HCT116 (cell line): ENCODE data around the gene PARVG. TPM values are rescaled to one million over a fixed set of nuclear protein-coding genes. Genes with fewer than 3 reads are reported as not detected.

ENCODE experiments used
- ATAC-seq: fragments of 200-7000 bp; cut with Tn5 transposase; 2 replicates; pipeline ENCODE4 v1.9.1; 2020; ENCODE audit warnings: mild to moderate bottlenecking, moderate library complexity
- BruUV-seq: library from RNA; stranded (reverse); fragments of 400-500 nt; replicated peaks from 2 replicates; lab custom pipeline; 2021; lab: Mats Ljungman, UMichigan
- CTCF ChIA-PET: fragments of 300-600 bp; sonication (Branson Sonifier 250); formaldehyde crosslinking; loops from one replicate; lab custom pipeline; 2021; ENCODE audit warnings: antibody characterized with exemption; lab: Charles Lee
- POLR2A ChIA-PET: fragments of 300-600, 350-600 bp; sonication (Branson Sonifier 250); formaldehyde crosslinking; loops from one replicate; lab custom pipeline; 2021; ENCODE audit warnings: antibody characterized with exemption; lab: Charles Lee
- RAD21 ChIA-PET, 2 experiments: fragments of 300-600 bp; sonication (Branson Sonifier 250); formaldehyde crosslinking; loops; one replicate each; lab custom pipeline; 2023; ENCODE audit warnings: low total read pairs in 2 of 2; ENCODE audit not compliant: uncharacterized antibody in 2 of 2, unreplicated experiment in 2 of 2, low non-redundant PET in 1 of 2; lab: Charles Lee
- DNase-seq: peaks from one replicate; pipeline ENCODE4 v3.0.0-alpha.2; 2010; ENCODE audit warnings: low read depth, low spot score
- H2AFZ ChIP-seq: fragments of 200-600 bp; shearing (Covaris generic), sonication (generic); 2 replicates; pipeline ENCODE4 v1.6.1; 2017; ENCODE audit warnings: low read depth, mixed run types, mixed read lengths, antibody characterized with exemption, low read length; ENCODE audit not compliant: poor library complexity, severe bottlenecking
- H3K27ac ChIP-seq: 2 replicates; pipeline ENCODE4 v1.5.1; 2012; ENCODE audit warnings: low read depth, low read length
- H3K27me3 ChIP-seq: fragments of 200-600 bp; sonication (generic); 2 replicates; pipeline ENCODE4 v1.6.1; 2016; ENCODE audit warnings: mixed run types, low read length, mixed read lengths; ENCODE audit not compliant: insufficient read depth
- H3K36me3 ChIP-seq, 2 experiments: fragments of 200-500 bp in 1 of 2; fragments of 200-600 bp in 1 of 2; sonication (Bioruptor generic) in 1 of 2; sonication (generic) in 1 of 2; 2 replicates each; pipeline versions ENCODE4 v1.5.1 to v1.6.1; 2014 to 2016; ENCODE audit warnings: low read length in 2 of 2, inconsistent platforms in 1 of 2, mixed read lengths in 1 of 2, mixed run types in 1 of 2; ENCODE audit not compliant: insufficient read depth in 2 of 2, control insufficient read depth in 1 of 2
- H3K4me1 ChIP-seq, 2 experiments: fragments of 200-600 bp in 1 of 2; sonication (generic) in 1 of 2; 2 replicates each; pipeline versions ENCODE4 v1.5.1 to v1.6.1; 2012 to 2017; ENCODE audit warnings: low read length in 2 of 2, inconsistent platforms in 1 of 2, mild to moderate bottlenecking in 1 of 2, mixed read lengths in 1 of 2, mixed run types in 1 of 2, moderate library complexity in 1 of 2; ENCODE audit not compliant: insufficient read depth in 2 of 2, control insufficient read depth in 1 of 2
- H3K4me2 ChIP-seq: fragments of 200-600 bp; sonication (generic); 2 replicates; pipeline ENCODE4 v1.6.1; 2017; ENCODE audit warnings: mixed run types, low read length, mixed read lengths
- H3K4me3 ChIP-seq, 2 experiments: fragments of 200-600 bp in 1 of 2; sonication (generic) in 1 of 2; replicated peaks in 1 of 2; 2 replicates each; pipeline ENCODE4 v1.5.1; 2011 to 2016; ENCODE audit warnings: low read length in 2 of 2, control low read depth in 1 of 2, low read depth in 1 of 2, mild to moderate bottlenecking in 1 of 2, mixed read lengths in 1 of 2, mixed run types in 1 of 2
- H3K79me2 ChIP-seq: fragments of 200-600 bp; sonication (generic); 2 replicates; pipeline ENCODE4 v1.6.1; 2017; ENCODE audit warnings: mild to moderate bottlenecking, mixed run types, low read length, moderate library complexity, mixed read lengths; ENCODE audit not compliant: insufficient read depth
- H3K9ac ChIP-seq: fragments of 200-600 bp; sonication (generic); 2 replicates; pipeline ENCODE4 v1.6.1; 2016; ENCODE audit warnings: low read length, mixed read lengths
- H3K9me2 ChIP-seq: fragments of 200-600 bp; sonication (generic), shearing (Covaris generic); 2 replicates; pipeline ENCODE4 v1.6.1; 2017; ENCODE audit warnings: mixed run types, mild to moderate bottlenecking, moderate library complexity; ENCODE audit not compliant: insufficient read depth
- H3K9me3 ChIP-seq, 2 experiments: fragments of 200-500 bp in 1 of 2; fragments of 200-600 bp in 1 of 2; sonication (Bioruptor generic) in 1 of 2; sonication (generic) in 1 of 2; 2 replicates each; pipeline ENCODE4 v1.6.1; 2014 to 2017; ENCODE audit warnings: low read length in 2 of 2, mixed read lengths in 2 of 2, inconsistent platforms in 1 of 2, low read depth in 1 of 2, mild to moderate bottlenecking in 1 of 2, mixed run types in 1 of 2, moderate library complexity in 1 of 2; ENCODE audit not compliant: control insufficient read depth in 1 of 2, insufficient read depth in 1 of 2
- H4K20me1 ChIP-seq: fragments of 200-600 bp; sonication (generic), shearing (Covaris generic); 2 replicates; pipeline ENCODE4 v1.6.1; 2017; ENCODE audit warnings: mixed run types, mild to moderate bottlenecking, moderate library complexity; ENCODE audit not compliant: insufficient read depth
- ATF3 ChIP-seq: IDR thresholded peaks from 2 replicates; pipeline ENCODE4 v1.6.1; 2012
- CBX3 ChIP-seq: IDR thresholded peaks from 2 replicates; pipeline ENCODE4 v1.6.1; 2012; ENCODE audit warnings: low read depth
- CTCF ChIP-seq, 3 experiments: fragments of 200-600 bp in 1 of 3; sonication (generic) in 1 of 3; IDR thresholded peaks in 2 of 3; conservative IDR thresholded peaks in 1 of 3; 2 replicates each; pipeline ENCODE4 v1.5.1; 2012 to 2017; ENCODE audit warnings: low read depth in 2 of 3, low read length in 2 of 3, antibody characterized with exemption in 1 of 3, borderline replicate concordance in 1 of 3, control low read depth in 1 of 3, mild to moderate bottlenecking in 1 of 3, mixed read lengths in 1 of 3, mixed run types in 1 of 3, moderate library complexity in 1 of 3; ENCODE audit not compliant: insufficient read depth in 1 of 3
- EGR1 ChIP-seq: IDR thresholded peaks from 2 replicates; pipeline ENCODE4 v1.6.1; 2012; ENCODE audit warnings: low read depth
- EZH2 ChIP-seq: fragments of 200-600 bp; sonication (generic); IDR thresholded peaks from 2 replicates; pipeline ENCODE4 v1.6.1; 2017; ENCODE audit warnings: antibody characterized with exemption, mixed run types
- EZH2phosphoT487 ChIP-seq: fragments of 200-600 bp; IDR thresholded peaks from 2 replicates; pipeline ENCODE4 v1.6.1; 2018; ENCODE audit warnings: antibody characterized with exemption, borderline replicate concordance
- FOSL1 ChIP-seq: IDR thresholded peaks from 2 replicates; pipeline ENCODE4 v1.6.1; 2012; ENCODE audit warnings: low read depth
- JUND ChIP-seq: IDR thresholded peaks from 2 replicates; pipeline ENCODE4 v1.6.1; 2012
- MAX ChIP-seq: IDR thresholded peaks from 2 replicates; pipeline ENCODE4 v1.6.1; 2012
- POLR2A ChIP-seq: IDR thresholded peaks from 2 replicates; pipeline ENCODE4 v1.7.0; 2011; ENCODE audit warnings: borderline replicate concordance; ENCODE audit not compliant: insufficient read depth, insufficient read length; ENCODE audit errors: extremely low read depth
- POLR2AphosphoS5 ChIP-seq: IDR thresholded peaks from 2 replicates; pipeline ENCODE4 v1.6.1; 2011; ENCODE audit warnings: mild to moderate bottlenecking, low read depth, low read length, moderate library complexity
- RAD21 ChIP-seq: IDR thresholded peaks from 2 replicates; pipeline ENCODE4 v1.6.1; 2012; ENCODE audit warnings: low read depth, mild to moderate bottlenecking
- REST ChIP-seq: IDR thresholded peaks from 2 replicates; pipeline ENCODE4 v1.6.1; 2012; ENCODE audit warnings: low read depth
- SIN3A ChIP-seq: IDR thresholded peaks from 2 replicates; pipeline ENCODE4 v1.6.1; 2012; ENCODE audit warnings: low read depth
- SP1 ChIP-seq: IDR thresholded peaks from 2 replicates; pipeline ENCODE4 v1.6.1; 2012; ENCODE audit warnings: low read depth
- SRF ChIP-seq: IDR thresholded peaks from 2 replicates; pipeline ENCODE4 v1.6.1; 2012; ENCODE audit warnings: low read depth
- TCF7L2 ChIP-seq: IDR thresholded peaks from 2 replicates; pipeline ENCODE4 v1.7.0; 2011; ENCODE audit warnings: borderline replicate concordance, inconsistent platforms; ENCODE audit not compliant: insufficient read depth, insufficient read length; ENCODE audit errors: extremely low read depth
- YY1 ChIP-seq: IDR thresholded peaks from 2 replicates; pipeline ENCODE4 v1.6.1; 2011; ENCODE audit warnings: low read length, low read depth, moderate library complexity, mild to moderate bottlenecking; ENCODE audit not compliant: insufficient replicate concordance; ENCODE audit errors: extremely low read depth
- ZNF274 ChIP-seq: fragments of 200-500 bp; sonication (Bioruptor generic); IDR thresholded peaks from 2 replicates; pipeline ENCODE4 v1.6.1; 2014; ENCODE audit warnings: mild to moderate bottlenecking, low read depth, low read length, inconsistent platforms
- intact Hi-C: fragments of 100-400 bp; cut with micrococcal nuclease; formaldehyde crosslinking; loops from 2 replicates; pipeline ENCODE4 v1.10.0; 2022
- total RNA-seq: library from RNA; stranded (reverse); gene quantifications from one replicate; pipeline ENCODE4 v1.2.1, GENCODE V29; 2021; ENCODE audit not compliant: unreplicated experiment

Gene PARVG
- total RNA-seq, 1 experiment from 2014 or later, result 0.57 TPM

GRCh38 chr22:44213489-44214043 lies 32.8 kb downstream of the PARVG start:
- CTCF ChIA-PET, result no interaction called here
- H3K27ac ChIP-seq, result no peak overlapping the region
- no peak for ATAC-seq
- H4K20me1 ChIP-seq, result no peaks in the 10 kb centered on the region
- peaks cover 12% of the 10 kb centered on the region for H3K27me3 ChIP-seq
- intact Hi-C loops, result no loop called here
- peaks cover 0 to 6% of the 10 kb centered on the region in 2 experiments; a peak in 1 of 4 replicates for H3K9me3 ChIP-seq
- RAD21 ChIA-PET, result no interaction called here
- H3K9ac ChIP-seq, result no peak overlapping the region
- no TSS peak for BruUV-seq
- POLR2A ChIA-PET, result no interaction called here
- no peaks in the 10 kb centered on the region for H3K79me2 ChIP-seq
- no peaks in the 10 kb centered on the region for H3K36me3 ChIP-seq
- H3K4me2 ChIP-seq, result no peak overlapping the region
- TF ChIP-seq SP1, result no peak
- no peak for TF ChIP-seq RAD21
- no peak for TF ChIP-seq ZNF274
- TF ChIP-seq CBX3, result no peak
- TF ChIP-seq POLR2A, result no peak
- no peak for TF ChIP-seq EGR1
- no peak for TF ChIP-seq POLR2AphosphoS5
- no peak for TF ChIP-seq REST
- no peak for TF ChIP-seq SRF
- TF ChIP-seq EZH2, result no peak
- TF ChIP-seq YY1, result no peak
- TF ChIP-seq SIN3A, result no peak
- no peak for TF ChIP-seq EZH2phosphoT487
- TF ChIP-seq TCF7L2, result no peak
- TF ChIP-seq CTCF (IDR thresholded peaks at IDR 0.05 in 2 of 3, conservative IDR thresholded peaks at IDR 0.05 in 1 of 3; ENCODE audit: borderline replicate concordance in 1 of 3, insufficient read depth in 1 of 3, low read depth in 2 of 3, low read length in 2 of 3), result no peak
- TF ChIP-seq FOSL1, result no peak
- TF ChIP-seq MAX, result no peak
- no peak for TF ChIP-seq ATF3
- no peak for TF ChIP-seq JUND
- TF ChIP-seq, all 23 proteins: peak for 0
- H3K4me3 ChIP-seq, result no peak overlapping the region
- no peaks in the 10 kb centered on the region for H3K9me2 ChIP-seq
- no peak overlapping the region for H2AFZ ChIP-seq
- no peaks in the 10 kb centered on the region for H3K4me1 ChIP-seq
- no peak for DNase-seq
